Measurements from ENCODE around the gene NMNAT2. TPM values are rescaled to one million over a fixed set of nuclear protein-coding genes. Genes with fewer than 3 reads are reported as not detected.

The NMNAT2 gene
- total RNA-seq, 1 experiment from 2014 or later: 11.4 TPM

DNA sequence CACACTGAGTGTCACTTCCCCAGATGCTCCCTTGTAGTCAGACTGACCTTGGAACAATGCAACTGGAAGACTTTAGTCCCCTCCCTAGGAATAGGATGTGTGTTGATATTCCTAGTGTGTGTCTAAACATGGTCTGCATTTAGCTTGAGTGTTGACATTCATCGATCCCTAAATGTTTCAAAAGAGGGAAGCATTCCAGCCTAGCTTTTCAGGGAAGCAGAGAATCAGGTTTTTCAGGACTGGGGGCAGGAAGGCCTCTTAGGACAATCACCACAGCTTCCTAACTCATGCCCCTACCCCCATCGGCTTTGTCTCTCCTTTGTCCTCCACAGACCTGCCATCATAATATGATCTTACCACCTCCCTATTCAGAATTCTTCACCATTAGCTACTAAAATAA, 43.4 kb downstream of the NMNAT2 start:
- H3K56ac ChIP-seq (ENCODE audit: insufficient read length, low read depth, low read length): no peak overlapping the region
- H3K79me2 ChIP-seq (ENCODE audit: insufficient read depth, low read length): no peaks in the 10 kb centered on the region
- no peak overlapping the region for H2BK20ac ChIP-seq (ENCODE audit: low read depth, low read length, poor library complexity, severe bottlenecking)
- H3K23ac ChIP-seq (ENCODE audit: insufficient read length, low read depth, low read length): no peak overlapping the region
- TF ChIP-seq, protein P1, sequence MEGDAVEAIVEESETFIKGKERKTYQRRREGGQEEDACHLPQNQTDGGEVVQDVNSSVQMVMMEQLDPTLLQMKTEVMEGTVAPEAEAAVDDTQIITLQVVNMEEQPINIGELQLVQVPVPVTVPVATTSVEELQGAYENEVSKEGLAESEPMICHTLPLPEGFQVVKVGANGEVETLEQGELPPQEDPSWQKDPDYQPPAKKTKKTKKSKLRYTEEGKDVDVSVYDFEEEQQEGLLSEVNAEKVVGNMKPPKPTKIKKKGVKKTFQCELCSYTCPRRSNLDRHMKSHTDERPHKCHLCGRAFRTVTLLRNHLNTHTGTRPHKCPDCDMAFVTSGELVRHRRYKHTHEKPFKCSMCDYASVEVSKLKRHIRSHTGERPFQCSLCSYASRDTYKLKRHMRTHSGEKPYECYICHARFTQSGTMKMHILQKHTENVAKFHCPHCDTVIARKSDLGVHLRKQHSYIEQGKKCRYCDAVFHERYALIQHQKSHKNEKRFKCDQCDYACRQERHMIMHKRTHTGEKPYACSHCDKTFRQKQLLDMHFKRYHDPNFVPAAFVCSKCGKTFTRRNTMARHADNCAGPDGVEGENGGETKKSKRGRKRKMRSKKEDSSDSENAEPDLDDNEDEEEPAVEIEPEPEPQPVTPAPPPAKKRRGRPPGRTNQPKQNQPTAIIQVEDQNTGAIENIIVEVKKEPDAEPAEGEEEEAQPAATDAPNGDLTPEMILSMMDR (conservative IDR thresholded peaks at IDR 0.05): no peak
- no peak overlapping the region for H3T11ph ChIP-seq (ENCODE audit: low read length)
- H4K20me1 ChIP-seq (ENCODE audit: control insufficient read depth, insufficient read depth, insufficient read length): no peaks in the 10 kb centered on the region
- no peak overlapping the region for H2BK120ac ChIP-seq (ENCODE audit: low read depth, low read length, poor library complexity, severe bottlenecking)
- H3K4me1 ChIP-seq (ENCODE audit: insufficient read depth, low read length): peaks cover 2% of the 10 kb centered on the region; the same call in 1 of the 2 replicates
- no peak for DNase-seq
- H4K5ac ChIP-seq (ENCODE audit: insufficient read length, low read depth, low read length): no peak overlapping the region
- H3K23me2 ChIP-seq (ENCODE audit: insufficient read length, low read depth, low read length, poor library complexity, severe bottlenecking): no peaks in the 10 kb centered on the region
- H3K9me3 ChIP-seq (ENCODE audit: control insufficient read depth, low read depth, low read length): no peaks in the 10 kb centered on the region
- no peak overlapping the region for H2AFZ ChIP-seq (ENCODE audit: low read length)
- no peak overlapping the region for H2AK5ac ChIP-seq (ENCODE audit: insufficient read length, low read length)
- H4K8ac ChIP-seq (replicated peaks; ENCODE audit: insufficient read length, low read depth, low read length): no peak overlapping the region
- Mint-ChIP-seq H3K4me3 (no peak overlapping the region), H3K27me3 (ENCODE audit: low read depth) (no peaks in the 10 kb centered on the region), H3K27ac (no peak overlapping the region), H3K36me3 (ENCODE audit: insufficient read depth in 1 of 3, low read depth in 3 of 3) (no peaks in the 10 kb centered on the region), H3K9me3 (no peaks in the 10 kb centered on the region; a peak in 1 of 5 replicates), H3K4me1 (peaks cover 11 to 21% of the 10 kb centered on the region in 2 experiments)
- no peak overlapping the region for H2BK12ac ChIP-seq (ENCODE audit: insufficient read length, low read depth, low read length)
- no peak overlapping the region for H4K91ac ChIP-seq (ENCODE audit: insufficient read length, low read depth, low read length)
- H3K27ac ChIP-seq (ENCODE audit: insufficient read length, low read depth, low read length): no peak overlapping the region
- no peak overlapping the region for H3K18ac ChIP-seq (ENCODE audit: insufficient read length, low read depth, low read length)
- no peak overlapping the region for H3K4me2 ChIP-seq (ENCODE audit: insufficient read depth, insufficient read length, low read length)
- H3K27me3 ChIP-seq (ENCODE audit: insufficient read depth, low read length): no peaks in the 10 kb centered on the region
- no peaks in the 10 kb centered on the region for H3K79me1 ChIP-seq (ENCODE audit: insufficient read depth, low read depth, low read length, poor library complexity, severe bottlenecking)
- no peak overlapping the region for H3K4ac ChIP-seq (ENCODE audit: low read depth, low read length)
- no peak overlapping the region for H2BK5ac ChIP-seq (ENCODE audit: insufficient read length, low read length)
- no peak overlapping the region for H2BK15ac ChIP-seq (ENCODE audit: low read depth, low read length)
- H3K9ac ChIP-seq (ENCODE audit: extremely low read depth, insufficient read length, low read length): no peak overlapping the region
- no CpG with 5 or more reads among the region's 2 CpGs for WGBS (ENCODE audit: extremely low coverage, insufficient read length, low lambda C conversion rate)
- H3K14ac ChIP-seq (ENCODE audit: insufficient read depth, low read length): no peak overlapping the region
